HG03342 (cell line): ENCODE data around the gene S100G.
"Not testable (repeated sequence)": the region's sequence is repeated elsewhere in the genome, so short reads cannot be mapped to it uniquely, and the experiment has no call there.

Experiments used
- ATAC-seq: cut with Tn5 transposase; IDR thresholded peaks from one replicate; pipeline ENCODE4 v1.9.1; 2021; ENCODE audit warnings: mild to moderate bottlenecking, moderate library complexity; ENCODE audit not compliant: unreplicated experiment

Gene S100G, protein sequence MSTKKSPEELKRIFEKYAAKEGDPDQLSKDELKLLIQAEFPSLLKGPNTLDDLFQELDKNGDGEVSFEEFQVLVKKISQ

DNA sequence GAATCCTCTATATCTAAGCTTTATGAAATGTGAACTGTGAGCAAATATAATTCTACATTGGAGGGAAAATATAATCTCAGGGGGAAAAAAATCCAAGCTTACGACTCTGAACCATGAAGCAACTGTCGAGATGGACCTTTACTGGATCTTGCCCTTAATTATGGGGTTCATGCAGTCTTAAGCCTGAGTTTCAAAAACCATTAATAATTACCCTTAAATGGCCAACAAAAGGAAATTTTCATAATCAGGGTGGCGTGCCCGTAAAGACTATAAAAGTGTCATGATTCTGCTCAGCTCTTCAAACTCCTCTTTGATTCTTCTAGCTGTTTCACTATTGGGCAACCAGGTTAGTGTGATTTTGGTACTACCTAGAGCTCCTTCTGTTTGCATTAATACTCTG lies at the start of gene S100G:
S100G (plus strand) TSS at position 301 of the 400 bp plus-strand sequence. CDS start 849 bp downstream, outside the sequence.
- ATAC-seq: no peak

DNA sequence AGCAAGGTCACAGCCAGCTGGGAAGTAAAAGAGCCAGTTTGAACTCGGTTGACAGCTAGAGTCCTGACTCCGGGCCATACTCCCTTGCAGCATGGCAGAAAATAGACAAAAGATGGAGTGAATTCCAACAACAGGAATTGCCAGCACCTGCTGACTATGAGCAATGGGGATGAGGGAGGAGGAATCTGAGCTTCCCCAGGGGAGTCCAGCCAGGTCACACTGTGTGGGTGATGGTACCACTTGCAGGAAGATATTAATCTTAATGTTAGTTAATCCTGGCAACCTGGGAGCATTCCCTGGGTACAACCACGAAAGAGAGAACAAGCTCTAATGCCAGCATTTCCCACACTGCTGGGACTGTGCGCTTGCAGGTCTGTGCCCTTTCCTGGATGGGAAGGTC lies 48.1 kb upstream of the S100G start:
- ATAC-seq: no peak

DNA sequence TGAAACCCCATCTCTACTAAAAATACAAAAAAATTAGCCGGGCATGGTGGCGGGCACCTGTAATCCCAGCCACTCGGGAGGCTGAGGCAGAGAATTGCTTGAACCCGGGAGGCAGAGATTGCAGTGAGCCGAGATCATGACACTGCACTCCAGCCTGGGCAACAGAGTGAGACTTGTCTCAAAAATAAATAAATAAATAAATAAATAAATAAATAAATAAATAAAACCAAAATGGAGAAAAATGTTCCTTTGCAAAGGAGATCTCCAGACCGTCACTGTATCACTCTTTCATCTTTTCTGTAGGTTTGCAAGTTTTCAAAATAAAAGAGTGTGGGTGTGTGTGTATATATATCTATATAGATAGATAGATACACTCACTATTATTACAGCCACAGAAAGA lies 46.7 kb upstream of the S100G start:
- not testable (repeated sequence) for ATAC-seq

DNA sequence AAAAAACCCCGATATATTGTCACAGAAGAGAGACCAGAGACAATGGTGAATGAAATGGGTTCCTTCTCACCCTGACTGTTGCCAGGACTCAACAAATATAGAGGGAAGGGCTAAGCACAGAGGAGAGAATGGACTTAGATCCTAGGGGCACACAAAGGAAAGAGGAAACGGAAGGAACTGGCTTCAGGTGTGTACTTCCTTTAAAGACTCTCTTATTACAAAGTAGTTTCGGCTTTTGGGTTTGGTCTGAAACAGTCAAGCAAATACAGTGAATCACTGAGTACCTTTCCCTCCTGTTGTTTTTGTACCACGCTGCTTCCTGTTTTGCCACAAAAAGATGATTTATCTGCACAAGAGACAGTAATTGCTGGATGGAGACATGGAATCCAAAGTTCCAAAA lies 46.1 kb upstream of the S100G start:
- no peak for ATAC-seq

DNA sequence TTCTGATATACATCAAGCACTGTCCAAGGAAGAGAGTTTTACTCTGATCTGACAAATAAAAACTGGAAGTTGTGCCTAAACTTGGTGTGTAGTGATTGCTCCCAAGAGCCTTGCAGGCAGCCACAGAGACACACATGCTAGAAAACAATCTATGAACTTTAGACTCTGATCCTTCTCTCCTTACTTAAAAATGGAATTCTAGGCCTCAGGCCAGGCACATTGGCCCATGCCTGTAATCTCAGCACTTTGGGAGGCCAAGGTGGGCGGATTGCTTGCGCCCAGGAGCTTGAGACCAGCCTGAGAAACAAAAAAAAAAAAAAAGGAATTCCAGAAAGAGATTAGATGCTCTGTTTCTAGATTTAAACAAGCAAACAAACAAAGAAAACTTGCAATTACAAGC lies 45.6 kb upstream of the S100G start:
- ATAC-seq: no peak

DNA sequence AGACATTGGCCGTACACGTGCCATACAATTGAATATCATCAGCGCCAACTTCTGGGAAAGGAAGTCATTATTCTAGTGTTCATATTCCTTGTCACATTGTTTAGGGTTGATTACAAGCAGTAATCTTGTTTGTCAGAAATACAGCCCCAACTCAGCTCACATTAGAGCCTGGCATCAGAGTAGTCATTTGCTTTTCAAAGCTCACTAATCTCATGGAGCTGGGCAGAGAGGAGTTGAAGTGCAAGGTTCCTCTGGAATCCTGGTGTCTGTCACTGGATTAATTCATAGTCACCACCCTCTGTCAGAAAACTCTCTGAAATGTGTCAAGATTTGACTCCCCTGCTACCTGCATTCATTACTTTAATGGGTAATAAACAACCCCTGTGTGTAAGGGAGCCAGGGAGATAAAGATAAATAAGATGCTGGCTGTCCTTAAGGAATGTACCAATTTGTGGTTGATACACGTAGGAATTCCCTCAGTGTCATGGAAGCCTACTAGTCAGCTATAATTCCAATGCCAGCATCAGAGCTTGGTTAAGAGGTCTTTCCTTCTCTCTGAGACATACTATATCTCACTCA lies 43.7 kb upstream of the S100G start:
- no peak for ATAC-seq

DNA sequence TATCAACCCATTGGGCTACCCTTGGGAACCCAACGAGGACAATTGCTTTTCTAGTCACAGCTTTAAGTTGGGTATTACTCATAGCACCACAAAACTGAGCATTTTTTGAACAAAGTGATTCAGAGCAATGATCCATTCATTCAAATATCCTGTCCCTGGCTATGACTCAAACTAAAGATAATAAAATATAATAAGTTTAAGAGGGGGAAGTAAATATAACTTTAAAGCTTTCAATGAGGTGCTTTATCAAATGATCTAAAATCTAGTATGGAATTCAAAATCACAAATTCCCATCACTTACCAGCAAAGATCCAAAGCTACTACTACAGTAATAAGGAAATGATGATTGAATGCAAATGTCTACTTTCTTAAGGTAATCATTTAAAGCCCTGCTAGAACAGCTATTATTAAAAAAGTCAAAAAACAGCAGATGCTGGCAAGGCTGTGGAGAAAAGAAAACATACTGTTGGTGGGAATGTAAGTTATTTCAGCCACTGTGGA lies 39.8 kb upstream of the S100G start:
- no peak for ATAC-seq

DNA sequence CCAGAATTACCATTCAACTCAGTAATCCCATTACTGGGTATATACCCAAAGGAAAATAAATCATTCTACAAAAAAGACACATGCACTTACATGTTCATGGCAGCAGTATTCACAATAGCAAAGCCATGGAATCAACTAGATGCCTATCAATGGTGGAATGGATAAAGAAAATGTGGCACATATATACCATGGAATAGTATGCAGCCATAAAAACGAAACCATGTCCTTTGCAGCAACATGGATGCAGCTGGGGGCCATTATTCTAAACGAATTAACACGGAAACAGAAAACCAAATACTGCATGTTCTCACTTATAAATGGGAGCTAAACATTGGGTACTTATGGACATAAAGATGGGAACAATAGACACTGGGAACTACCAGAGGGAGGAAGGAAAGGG lies 39.3 kb upstream of the S100G start:
- not testable (repeated sequence) for ATAC-seq

DNA sequence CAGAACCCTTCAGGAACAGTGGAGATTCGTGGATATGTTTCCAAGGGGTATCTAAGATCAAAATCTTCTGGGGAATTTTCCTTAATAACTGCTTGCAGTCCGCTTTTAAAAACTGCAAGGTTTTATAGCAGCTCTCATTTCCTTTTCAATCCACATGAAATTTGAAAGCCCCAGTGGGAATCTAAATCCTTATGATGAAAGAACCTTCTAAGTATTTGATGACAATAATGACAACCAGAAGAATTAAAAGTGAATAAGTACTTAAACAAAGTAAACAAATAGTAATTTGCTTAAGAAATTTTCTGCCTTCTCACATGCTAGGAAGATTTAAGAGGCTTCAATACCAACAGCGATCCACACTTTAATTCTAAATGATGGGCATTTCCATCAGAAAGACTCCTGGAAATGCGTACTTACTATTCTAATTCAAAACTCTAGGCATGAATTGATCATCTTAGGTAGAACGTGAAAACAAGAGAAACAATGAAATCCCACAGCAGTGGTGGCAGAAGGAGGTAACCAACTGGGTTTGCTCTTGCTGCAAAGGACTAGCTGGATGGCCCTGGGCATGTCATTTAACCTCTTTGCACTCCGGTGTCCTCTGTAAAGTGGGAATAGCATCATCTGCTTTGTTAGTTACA lies 37.6 kb upstream of the S100G start:
- ATAC-seq: no peak

DNA sequence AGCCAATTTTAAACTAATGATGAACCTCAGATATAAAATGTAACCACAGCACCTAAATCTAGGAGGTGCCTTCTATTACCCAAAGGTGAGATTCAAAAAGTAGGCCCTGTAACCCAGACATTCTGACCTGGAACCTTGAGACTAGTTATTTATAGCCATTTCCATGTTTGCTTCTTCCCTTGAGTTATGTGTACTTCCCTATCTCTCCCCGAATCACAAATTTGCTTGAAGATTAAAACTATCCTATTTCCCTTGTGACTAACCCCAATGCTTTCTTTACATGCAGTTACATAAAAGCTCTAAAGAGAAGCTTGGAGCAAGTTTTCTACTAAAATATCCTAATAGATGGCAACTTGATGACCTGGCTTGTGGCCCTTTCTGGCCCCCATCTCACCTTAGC lies 32.6 kb upstream of the S100G start:
- ATAC-seq: no peak

DNA sequence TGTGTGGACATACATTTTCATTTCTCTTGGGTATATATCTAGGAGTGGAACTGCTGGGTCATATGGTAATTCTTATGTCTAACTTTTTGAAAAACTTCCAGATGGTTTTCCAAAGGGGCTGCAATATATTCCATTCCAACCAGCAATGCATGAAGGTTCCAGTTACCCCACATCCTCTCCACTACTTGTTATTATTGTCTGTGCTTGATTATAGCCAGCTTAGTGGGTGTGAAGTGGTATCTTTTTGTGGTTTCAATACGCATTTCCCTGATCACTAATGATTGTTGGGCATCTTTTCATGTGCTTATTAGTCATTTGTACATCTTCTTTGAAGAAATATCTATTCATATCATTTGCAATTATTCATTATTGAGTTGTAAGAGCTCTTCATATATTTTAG lies 31.5 kb upstream of the S100G start:
- ATAC-seq: no peak

DNA sequence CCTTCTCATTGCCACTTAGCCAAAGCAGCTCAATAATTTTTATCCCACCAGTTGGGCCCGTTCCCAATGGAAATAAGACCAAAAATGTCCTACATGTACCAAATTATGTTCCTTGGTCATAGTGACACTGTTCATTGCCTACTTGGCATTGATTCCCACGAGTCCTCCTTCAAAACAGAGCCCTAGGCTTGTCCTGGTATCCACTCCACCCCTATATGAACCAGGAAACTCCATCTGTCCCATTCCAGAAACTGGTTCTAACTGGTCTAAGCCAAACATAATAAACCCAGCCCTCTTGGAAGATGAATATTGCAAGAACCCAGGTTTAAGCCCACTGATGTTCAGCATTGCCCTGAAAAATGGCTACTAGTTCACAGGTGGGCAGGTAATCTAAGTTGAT lies 30.9 kb upstream of the S100G start:
- no peak for ATAC-seq

DNA sequence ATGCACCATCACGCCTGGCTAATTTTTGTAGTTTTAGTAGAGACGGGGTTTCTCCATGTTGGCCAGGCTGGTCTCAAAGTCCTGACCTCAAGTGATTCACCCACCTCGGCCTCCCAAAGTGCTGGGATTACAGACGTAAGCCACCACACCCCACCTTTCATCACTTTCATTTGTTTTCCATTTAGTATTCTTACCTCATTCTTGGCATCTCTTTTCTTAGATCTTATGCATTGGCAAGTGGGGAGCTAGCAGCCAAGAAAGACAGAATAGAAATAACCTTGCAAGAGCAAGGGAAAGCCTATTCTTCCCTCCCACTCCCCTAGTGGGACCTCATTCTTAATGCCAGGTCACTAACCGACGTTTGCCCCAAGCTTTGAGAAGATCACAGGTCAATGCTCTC lies 21.4 kb upstream of the S100G start:
- not testable (repeated sequence) for ATAC-seq

DNA sequence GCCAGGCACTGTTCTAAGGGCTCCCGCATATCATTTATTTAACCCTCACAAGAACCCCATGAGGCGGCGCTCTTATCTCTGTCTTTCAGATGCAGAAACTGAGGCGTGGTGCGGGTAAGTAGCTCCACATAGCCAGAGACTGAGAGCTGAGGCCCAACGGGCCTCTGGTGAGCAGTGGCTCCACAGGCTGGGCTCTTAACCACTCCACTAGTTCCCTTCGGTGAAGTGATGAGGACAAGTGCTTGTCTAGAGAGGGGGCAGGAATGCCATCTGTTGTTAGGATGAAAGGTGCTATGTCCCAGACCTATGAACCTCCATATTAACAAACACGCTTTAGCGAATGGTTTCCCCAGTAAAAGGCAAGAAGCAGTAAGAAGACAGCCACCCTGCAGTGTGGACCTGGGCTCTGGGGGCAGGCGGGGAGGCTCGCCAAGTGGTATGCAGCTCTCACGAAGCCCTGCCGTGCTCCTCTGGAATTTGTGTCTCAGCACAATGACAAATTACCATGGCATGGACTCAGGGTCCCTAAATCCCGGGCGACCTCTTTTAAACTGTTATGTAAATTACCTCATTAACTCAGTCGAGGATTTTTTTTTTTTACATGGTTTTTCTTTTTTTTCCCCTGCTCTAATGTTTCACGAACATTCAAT lies 20.9 kb upstream of the S100G start:
- no peak for ATAC-seq

DNA sequence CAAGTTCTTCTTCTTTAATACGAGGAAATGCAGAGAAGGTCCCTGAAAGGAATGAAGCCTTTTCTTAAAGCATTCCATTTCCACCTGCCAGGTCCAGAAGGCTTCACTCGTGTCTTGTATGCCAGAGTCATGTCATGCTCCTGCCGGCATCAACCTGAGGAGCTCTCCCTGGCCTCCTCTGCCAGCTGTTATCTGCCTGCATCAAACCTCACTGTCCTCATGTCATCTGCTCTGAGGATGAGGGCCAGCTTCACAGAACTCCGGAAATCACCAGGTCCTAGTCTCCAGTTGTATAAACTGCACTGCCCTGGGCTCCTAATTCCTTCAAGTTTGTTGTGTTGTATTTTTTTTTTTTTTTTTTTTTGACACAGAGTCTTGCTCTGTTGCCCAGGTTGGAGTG lies 20.0 kb upstream of the S100G start:
- no peak for ATAC-seq

DNA sequence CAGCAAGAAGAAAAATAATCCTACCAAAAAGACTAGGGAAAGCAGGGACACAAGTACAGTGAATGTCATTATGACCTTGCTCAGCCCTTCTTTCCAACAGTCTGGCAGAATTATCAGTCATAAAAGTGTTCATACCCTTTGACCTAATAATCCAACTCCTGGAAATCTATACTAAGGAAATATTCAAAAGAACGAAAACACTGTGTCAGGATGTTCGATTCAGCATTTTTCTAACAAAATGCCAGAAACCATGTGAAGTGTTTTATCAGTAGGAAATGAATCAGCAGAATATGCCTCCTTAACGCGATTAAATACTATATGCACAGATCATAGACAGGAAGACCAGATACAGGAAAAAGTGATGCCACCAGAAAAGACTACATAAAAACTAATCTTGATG lies 16.2 kb upstream of the S100G start:
- no peak for ATAC-seq

DNA sequence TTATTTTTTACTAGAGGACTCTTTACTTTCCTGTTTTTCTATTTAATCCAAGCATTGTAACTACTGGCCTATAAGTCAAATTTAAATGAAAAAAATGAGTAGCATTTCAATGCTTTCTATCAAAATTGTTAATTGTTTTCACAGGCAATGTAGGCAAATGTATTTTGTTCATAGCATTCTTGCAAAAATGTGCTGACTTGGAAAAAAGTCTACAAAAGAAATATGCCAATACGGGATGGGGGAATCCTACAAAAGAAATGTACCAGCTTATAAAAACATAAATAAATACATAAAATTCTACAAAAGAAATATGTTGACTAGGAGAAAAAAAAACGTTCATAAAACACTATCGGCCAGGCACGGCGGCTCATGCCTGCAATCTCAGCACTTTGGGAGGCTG lies 14.9 kb upstream of the S100G start:
- ATAC-seq: no peak

DNA sequence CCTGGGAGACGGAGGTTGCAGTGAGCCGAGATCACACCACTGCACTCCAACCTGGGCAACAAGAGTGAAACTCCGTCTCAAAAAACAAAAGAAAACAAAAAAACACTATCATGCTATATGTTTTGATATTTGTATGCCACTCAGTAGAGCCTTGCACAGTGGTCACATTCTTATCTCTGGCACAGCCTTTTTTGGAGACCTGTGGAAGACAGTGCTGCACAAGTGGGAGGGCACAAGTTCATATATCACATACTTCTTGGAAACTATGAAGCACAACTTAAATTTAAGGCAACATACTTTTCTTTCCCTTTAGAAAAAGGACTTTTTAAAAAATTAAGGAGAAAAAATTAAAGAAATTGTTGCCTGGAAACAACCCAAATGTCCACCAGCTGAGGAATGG lies 14.4 kb upstream of the S100G start:
- no peak for ATAC-seq

DNA sequence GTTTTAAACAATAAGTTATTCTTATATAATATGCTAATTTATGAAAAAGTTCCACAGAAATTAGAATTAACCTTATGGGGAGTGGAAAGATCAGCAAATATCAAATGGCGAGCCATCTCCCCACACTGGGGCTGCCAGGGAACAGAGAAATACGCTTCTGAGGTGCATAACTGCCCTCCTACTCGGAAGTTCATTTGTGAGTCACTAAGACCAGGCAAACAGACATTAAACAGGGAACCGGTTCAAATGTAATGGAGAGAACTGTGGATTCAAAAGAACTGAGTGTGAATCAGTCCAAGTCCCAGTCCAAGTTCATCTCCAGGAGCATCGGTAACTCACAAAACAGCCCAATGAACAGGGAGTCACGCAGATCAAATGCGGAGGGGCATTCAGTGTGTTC lies 11.4 kb upstream of the S100G start:
- no peak for ATAC-seq

DNA sequence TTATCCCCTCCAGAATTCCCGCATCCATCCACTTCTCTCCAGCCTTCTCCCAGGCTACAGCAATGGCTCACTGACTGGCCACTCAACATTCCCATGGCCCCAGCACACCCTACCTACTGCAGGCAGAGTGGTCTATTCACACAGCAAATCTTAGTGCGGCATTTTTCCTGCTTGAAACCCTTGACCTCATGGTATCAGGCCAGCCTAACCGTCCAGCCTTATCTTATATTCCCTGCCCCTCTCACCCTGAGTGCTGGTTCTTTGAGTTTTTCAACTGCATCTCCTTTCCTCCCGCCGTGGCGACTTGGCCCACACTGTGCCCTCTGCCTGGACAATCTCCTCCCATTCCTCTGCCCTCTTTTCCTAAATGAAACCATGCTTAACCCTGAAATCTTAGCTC lies 10.0 kb upstream of the S100G start:
- ATAC-seq: no peak

DNA sequence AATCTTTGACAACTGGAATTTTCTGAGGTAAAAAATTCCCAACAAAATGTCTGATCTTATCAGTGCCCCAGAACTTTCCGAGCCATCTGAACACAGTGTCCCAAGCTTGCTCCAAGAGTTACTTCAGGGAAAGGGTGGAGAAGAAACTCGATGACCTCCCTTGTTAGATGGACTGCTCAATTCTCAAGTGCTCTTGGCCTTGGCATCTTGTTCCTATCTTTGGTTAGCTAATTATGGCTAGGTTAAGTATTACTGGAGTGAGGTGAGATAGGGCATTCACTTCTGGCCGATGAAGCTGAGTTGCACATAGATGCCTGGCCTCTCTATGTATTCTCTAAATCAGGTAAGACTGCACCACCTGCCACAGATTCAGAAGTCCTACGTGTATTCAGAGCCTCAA lies 9.1 kb upstream of the S100G start:
- ATAC-seq: no peak

DNA sequence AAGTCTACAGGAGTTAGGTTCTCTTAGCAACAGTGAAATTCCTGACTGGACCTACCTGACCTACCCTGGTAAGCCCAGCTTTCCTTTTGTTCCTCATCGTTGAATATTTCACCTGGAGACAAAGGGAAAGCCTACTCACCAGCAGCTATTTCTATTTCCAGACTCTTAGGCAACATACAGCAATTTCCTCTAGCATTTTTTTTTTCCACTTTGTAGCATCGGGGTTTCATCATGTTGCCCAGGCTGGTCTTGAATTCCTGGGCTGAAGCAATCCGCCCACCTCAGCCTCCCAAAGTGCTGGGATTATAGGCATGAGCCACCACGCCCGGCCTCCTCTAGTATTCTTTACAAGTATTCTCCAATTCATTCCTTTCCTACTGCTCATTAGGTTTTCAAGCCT lies 6.8 kb upstream of the S100G start:
- no peak for ATAC-seq
